SK-N-MC (cell line): ENCODE data around the gene OSGIN1.

ENCODE experiments used
- EZH2 ChIP-seq: fragments of 200-600 bp; sonication (generic); IDR thresholded peaks from one replicate; pipeline ENCODE4 v1.6.1; 2017; ENCODE audit warnings: antibody characterized with exemption
- POLR2AphosphoS5 ChIP-seq: IDR thresholded peaks from 2 replicates; pipeline ENCODE4 v1.6.1; 2012; ENCODE audit warnings: mild to moderate bottlenecking, low read depth, low read length, borderline replicate concordance

- TF ChIP-seq POLR2AphosphoS5 (no peak), EZH2 (no peak)
Observed at GRCh38 chr16:84001726-84002125, 48.7 kb downstream of the OSGIN1 start.
